GM13977 (cell line): ENCODE data around the gene EXD3.

Source experiments
- DNase-seq: peaks from one replicate; pipeline ENCODE4 v3.0.0; 2012; ENCODE audit warnings: low spot score
- in situ Hi-C: fragments of 300-500 bp; cut with MboI; formaldehyde crosslinking; loops from one replicate; pipeline ENCODE4 v1.12.0; 2022; ENCODE audit warnings: low sequenced_read_pairs, low pct_unique_long_range_greater_than_20kb, mixed read lengths, inconsistent platforms; ENCODE audit not compliant: unreplicated experiment
- TF ChIP-seq, protein P1 (sequence below): IDR thresholded peaks from 2 replicates; pipeline ENCODE4 v1.5.1; 2012; ENCODE audit warnings: mild to moderate bottlenecking, control low read depth; ENCODE audit not compliant: insufficient read depth; ENCODE audit errors: extremely low read depth, missing control alignments

Gene EXD3

DNA sequence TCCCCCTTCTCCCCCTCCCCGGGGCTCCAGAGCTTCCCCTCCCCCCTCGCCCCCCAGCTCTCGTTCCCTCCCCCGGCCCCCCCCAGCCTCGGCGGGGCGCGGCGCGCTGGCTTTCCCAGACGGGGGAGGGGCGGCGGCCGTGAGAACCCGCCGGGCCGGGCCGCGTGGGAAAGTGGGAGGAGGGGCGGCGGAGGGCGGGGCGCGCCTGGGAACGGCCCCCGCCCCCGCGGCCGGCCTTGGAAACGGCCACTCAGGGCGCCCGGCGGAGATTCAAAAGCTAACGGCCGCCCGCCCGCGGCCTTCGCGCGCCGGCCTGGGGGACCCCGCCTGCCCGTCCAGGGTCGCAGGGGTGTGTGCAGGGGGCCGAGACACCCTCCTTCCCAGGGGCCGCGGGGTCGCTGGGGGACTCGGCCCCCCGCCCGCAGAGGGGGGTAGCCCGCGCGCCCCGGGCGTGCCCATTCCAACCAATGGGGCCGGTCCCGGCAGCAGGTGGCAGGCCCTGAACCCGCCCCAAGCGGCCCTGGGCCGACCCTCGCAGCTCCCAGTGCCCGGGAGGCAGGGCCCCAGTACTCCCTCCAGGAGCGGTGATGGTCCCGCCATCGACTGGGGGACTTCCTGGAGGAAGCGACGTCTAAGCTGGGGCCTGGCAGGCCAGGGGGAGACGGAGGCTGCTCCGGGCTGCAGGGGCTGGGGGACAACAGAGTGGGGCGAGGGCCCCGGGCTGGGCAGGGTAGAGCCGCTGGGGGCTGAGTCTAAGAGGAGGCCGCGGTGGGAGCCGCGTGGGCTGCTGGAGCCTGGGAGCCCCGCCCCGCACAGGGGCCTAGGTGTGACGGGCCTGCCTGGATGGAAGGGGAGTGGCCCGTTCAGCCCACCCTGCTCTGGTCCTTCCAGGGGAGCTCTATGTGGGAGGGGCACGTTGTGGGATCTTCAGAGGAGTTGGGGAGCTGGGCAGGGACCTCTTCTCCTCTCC is 106.7 kb downstream of the EXD3 start:
- TF ChIP-seq, protein P1, sequence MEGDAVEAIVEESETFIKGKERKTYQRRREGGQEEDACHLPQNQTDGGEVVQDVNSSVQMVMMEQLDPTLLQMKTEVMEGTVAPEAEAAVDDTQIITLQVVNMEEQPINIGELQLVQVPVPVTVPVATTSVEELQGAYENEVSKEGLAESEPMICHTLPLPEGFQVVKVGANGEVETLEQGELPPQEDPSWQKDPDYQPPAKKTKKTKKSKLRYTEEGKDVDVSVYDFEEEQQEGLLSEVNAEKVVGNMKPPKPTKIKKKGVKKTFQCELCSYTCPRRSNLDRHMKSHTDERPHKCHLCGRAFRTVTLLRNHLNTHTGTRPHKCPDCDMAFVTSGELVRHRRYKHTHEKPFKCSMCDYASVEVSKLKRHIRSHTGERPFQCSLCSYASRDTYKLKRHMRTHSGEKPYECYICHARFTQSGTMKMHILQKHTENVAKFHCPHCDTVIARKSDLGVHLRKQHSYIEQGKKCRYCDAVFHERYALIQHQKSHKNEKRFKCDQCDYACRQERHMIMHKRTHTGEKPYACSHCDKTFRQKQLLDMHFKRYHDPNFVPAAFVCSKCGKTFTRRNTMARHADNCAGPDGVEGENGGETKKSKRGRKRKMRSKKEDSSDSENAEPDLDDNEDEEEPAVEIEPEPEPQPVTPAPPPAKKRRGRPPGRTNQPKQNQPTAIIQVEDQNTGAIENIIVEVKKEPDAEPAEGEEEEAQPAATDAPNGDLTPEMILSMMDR: no peak
- peak; percentile 96 for DNase-seq
- in situ Hi-C loops: no loop called here

DNA sequence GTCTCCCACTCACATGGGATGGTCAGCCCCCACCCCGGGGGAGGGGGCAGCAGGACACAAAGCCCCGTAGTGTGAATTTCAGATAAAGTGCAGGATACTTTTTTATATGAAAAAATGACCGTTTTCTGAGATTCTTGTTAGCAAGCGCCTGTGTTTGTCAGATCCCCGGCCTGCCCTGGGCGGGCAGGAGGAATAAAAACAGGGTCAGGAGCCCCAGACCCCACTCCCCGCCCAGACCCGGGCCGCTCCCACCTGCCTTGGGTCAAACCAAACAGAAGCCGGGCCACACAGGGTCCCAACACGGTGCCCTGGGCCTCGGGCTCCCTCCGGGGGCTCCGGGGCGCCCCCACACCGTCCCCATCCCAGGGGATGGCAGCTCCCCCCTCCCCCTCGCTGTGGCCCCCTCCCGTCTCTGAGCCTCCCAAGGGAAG is 107.4 kb downstream of the EXD3 start:
- no peak for DNase-seq
- in situ Hi-C loops: no loop called here
- TF ChIP-seq, protein P1: no peak

DNA sequence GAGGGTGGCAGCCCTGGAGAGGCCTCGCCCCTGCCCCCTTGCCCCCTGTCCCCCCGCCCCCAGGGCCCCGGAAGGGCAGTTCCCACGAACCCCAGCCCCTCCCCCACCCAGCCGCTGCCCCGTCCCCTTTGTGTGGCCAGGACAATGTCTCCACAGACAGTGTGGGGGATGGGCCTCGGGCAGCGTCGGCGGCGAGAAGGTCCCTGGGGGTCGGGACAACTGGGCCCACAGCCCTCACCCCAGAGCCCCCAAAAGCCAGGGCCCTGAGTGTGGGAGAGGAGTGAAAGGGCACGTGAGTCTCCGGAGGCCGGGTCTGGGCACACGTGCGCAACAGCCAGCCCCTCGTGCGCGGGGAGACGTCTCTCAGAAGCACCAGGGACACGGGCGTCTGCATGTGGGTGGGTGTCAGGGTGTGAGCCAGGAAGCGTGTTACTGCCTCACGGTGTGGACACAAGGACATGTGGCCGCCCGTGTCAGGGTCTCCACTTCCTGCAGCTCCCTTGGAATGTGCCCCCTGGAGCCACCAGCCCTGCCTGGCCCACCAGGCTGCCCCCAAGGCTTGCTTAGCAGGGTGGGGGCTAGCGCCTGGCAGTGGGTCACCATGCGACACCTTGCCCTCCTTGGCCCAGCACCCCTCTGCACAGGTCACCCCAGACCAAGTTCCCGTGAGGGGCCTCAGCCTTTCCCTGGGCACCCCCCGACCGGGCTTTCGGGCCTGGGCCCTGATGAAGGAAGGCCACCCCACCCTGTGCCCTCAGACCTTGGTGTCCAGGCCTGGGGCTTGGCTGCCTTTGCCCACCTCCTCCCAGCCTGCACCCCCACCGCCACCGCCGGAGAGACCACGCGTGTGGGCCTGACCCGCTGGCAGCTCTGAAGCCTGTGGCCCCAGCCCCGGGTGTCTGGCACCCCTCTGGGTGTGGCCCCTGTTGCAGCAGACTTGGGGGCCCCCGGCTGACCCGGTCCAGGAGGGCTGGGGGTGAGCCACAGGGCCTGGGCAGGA is 108.1 kb downstream of the EXD3 start:
- TF ChIP-seq, protein P1: no peak
- in situ Hi-C loops: no loop called here
- DNase-seq: peak; percentile 37

DNA sequence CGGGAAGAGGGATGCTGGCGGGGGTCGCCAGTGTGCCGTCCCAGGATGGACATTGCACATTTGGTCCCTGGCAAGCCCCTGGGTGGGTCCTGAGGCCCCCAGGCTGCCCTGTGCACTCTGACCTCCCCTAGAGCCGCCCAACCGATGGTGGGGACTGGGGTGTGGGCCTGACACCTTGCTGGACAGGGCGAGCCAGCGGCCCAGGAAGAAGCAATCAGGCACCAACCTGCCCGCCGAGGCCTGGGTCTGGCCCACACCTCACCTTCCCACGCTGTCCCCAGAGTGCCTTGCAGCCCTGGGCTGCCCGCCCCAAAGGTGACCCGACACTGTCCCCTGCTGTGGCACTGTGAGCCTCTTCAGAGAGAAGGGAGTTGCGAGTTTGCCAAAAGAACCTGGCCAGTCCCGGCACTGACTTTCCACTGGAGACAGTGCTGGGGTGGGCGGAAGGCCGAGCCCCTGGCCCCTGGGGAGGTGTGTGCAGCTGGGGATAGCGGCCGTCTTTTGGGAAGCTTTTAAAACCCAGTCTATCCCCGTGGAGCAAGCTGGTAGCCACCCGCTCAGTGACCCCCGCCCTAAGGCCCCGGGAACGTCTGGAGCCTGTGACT is 108.9 kb downstream of the EXD3 start:
- in situ Hi-C loops: no loop called here
- DNase-seq: no peak
- TF ChIP-seq, protein P1: no peak

DNA sequence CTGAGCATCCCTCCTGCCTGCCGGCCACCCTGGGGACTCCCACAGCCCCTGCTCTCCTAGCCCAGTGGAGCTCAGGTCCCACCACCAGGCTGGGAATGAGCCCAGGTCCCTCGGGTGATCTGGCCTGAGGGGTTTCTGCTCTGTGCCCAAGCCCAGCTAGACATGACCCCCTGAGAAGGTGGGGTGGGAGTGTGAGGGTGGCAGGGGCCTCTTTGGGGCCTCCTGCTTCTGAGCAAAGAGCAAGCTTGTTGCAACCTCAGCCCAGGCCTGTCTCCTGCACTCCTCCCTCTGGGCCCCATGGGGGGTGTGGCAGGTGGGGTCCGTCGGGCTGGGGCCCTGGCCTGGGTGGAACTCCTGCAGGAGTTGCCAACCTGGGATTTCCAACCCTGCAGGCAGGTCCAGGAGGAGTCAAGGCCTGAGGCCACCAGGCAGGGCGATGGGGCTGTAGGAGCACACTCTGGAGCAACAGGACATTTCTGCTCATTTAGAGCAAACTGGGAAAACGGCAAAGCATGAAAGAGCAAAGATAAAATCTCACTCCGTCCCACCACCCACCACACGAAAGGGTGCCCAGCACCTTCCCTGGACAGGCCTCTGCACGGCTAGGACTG is 109.5 kb downstream of the EXD3 start:
- TF ChIP-seq, protein P1: no peak
- in situ Hi-C loops: no loop called here
- DNase-seq: no peak
